GM18505 (cell line): ENCODE results near the gene EXOC2.

ENCODE experiments used
- ATAC-seq: cut with Tn5 transposase; IDR thresholded peaks from one replicate; pipeline ENCODE4 v1.9.1; 2021; ENCODE audit not compliant: unreplicated experiment
- POLR2A ChIP-seq: IDR thresholded peaks from 4 replicates; pipeline ENCODE4 v1.6.1; 2011; ENCODE audit warnings: borderline replicate concordance; ENCODE audit not compliant: insufficient read depth, insufficient read length; ENCODE audit errors: extremely low read depth

The EXOC2 gene

DNA sequence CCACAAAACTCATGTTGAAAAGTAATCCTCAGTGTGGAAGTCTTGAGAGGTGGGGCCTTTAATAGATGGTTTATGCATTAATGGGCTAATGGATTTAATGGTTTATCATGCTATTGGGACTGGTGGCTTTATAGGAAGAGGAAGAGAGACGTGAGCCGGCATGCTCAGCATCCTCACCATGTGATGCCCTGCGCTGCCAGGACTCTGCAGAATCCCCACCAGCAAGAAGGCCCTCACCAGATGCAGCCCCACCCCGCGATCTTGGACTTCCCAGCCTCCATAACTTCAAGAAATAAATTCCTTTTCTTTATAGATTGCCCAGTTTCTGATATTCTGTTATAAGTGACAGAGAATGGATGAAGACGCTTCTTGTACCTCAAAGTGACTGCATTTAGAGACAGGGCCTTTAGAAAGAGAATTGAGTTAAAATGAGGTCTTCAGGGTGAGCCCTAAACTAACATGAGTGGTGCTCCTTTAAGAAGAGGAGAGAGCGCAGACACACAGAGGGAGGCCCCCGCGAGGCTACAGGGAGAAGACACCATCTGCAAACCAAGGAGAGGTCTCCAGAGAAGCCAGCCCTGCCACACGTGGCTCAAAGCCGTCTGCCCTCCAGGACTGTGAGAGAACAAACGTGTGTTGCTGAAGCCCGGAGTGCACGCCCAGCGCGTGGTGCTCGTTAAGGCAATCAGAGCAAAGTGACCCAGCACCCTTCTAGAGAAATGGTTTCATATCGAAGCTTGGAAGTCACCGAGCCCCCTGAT is 244.5 kb downstream of the EXOC2 start:
- no peak for TF ChIP-seq POLR2A
- ATAC-seq = no peak

DNA sequence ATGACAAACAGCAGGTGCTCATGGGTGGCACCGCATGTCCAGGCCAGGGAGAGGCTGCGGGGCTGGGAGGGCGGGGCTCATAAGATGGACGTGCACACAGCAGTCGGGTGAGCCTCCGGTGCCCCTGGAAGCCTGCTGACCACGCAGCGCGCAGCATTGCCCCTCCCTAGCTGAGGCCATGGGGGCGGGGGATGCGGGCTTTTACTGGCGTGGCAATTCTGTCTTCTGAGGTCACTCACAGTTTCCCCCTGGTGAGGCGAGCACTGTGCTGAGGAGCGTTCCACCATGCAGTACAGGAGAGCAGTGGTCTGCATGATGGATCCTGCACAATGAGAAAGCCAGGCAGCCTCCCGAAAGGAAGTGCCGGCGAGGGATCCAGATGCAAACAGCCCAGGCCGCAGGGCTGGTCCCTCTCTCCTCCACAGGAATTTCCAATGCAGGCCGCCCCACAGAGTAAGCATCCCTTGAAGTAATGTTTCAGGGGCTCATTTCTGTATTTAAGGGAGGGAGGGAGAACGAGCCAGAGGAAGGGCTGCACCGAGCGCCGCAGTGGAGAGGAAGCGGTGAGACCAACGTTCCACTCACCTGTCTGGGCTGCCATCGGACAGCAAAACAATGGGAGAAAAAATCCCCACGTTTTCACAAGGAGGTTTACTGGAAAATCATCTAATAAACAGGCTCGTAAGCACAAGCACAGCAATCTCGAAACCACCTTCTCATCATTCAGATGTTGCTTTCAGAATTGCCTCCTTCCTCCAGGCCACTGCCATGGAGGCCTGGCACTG is 245.4 kb downstream of the EXOC2 start:
- no peak for TF ChIP-seq POLR2A
- ATAC-seq = no peak

DNA sequence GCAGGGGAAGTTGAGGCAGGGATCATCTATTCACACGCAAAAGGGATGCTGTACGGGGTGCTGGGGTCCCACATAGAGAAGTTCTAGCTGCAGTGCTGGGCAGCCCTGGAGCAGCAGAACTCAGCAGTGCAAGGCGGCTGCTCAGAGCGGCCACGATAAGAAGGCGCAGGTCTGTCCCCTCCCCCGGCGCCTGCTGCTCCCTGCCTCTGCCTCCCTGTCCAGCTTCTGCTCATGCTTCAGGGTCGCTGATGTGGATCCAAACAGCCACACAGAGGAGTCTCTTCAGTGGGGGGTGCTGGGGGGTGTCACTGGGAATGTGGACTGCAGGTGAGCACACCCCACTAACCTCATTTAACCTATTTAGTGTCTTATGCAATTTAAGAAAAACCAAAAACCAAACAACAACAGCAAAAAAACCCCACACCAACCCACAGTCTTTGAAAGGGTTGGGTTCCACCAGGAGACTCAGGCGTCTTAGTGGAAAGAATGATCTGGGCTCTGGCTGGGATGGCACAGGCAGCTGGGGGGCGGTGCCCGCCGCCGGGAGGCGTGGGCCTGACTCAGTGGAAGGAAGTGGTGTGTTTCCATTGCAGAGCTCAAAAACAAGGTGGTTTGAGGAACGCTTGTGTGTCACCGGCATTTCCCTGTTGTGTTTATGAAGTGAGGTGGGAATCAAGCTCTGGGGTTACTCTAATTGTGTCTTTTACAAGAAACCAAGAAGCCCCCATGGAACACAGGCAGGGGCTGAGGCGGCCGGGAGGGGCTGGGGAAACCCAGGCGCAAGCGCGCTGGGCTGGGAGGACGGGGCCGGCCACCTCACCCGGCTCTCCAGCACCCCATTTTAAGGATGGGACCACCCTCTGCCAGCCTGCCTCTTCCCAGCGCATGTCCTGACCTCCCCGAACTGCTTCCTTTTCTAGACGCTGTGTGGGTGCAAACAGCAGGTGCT is 246.2 kb downstream of the EXOC2 start:
- no peak for TF ChIP-seq POLR2A
- ATAC-seq = no peak

DNA sequence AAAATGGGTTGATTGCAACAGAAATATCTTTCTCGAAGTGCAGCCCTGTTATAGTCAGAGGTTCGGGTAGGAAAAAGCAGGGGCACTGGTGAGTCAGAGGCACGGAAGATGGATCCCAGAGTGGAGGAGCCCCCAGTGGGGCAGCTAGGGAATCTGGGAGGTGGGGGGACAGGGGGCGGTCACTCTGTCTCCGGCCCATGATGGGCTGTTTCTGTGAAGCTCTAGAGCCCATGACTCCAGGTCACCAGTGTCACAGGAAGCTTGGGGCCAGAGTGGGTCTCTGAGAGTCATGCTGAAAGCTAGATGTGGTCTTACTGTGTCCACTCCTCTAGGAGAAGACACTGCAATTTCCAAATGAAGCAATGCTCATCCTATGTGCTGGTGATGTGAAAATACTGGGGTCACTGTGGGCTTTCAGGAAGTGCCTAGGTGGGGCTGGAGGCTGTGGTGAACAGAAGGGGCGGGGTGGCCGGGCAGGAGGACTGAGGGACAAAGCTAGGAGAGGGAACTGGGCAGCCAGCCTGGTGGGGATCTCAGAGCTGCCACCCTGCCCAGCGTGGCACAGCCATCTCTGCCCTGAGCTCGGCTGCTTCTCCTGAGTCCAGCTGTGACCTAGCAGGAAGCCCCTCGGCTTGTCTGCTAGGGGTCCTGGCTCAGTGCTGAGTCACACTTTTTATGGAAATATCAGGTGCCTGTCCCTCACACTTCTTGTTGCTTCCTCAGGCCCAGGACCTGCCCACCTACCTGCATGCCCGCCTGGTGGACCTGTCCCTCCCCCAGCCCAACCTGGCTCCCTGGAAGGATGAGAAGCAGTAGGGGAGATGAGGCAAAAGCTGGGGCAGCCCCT is 247.1 kb downstream of the EXOC2 start:
- ATAC-seq = no peak
- TF ChIP-seq POLR2A = no peak

DNA sequence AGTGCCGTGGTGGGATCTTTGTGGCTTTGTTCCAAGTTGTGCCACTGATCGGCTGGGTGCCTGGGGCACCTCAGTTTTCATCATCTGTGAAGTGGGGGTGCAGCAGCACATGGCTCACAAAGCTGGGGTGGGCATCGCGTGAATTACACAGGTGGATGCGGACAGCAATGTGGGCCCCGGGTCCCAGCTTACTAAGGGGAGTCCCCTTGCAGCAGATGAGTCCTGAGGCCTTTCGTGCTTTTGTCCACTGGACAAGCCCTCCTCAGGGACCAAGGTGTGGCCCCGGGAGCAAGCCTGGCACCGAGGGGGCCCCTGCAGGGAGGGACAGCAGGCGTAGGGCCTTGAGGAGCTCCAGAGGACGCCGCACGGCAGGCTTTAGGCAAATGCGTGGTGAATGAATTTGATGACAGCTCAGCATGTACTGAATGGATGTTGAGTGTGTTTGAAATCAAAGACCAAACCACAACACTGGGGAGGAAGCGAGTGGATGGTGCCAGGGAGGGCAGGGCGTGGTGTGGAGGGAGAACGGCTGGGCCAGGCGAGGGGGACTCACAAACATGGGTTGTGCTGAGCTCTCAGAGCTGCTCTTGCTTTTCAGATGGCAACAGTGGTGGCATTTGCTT is 248.2 kb downstream of the EXOC2 start:
- no peak for ATAC-seq
- no peak for TF ChIP-seq POLR2A

DNA sequence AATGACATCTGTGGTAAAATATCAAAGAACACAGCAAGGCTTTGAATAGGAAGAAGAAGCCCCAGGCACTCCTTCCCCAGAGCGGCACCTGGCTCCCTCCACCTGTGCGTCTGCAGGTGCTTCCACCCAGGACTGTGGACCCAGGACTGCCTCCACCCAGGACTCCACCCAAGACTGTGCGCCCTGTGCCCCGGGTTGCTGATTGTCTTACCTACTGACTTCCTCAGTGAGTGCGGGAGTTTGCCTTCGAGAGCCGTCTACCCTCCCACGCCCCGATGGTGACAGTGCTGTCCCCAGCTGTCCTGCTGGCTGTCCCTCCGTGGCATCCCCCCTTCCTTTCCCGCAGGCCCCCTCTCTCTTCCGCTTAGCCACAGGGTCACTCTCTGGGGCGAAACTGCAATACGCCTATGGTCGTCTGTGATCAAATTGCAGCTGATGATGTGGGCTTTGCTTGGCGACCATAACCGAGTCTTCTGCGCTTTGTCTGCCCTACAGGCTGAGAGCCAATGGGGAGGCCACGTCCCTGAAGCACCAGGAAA is 249.2 kb downstream of the EXOC2 start:
- no peak for ATAC-seq
- TF ChIP-seq POLR2A = no peak

DNA sequence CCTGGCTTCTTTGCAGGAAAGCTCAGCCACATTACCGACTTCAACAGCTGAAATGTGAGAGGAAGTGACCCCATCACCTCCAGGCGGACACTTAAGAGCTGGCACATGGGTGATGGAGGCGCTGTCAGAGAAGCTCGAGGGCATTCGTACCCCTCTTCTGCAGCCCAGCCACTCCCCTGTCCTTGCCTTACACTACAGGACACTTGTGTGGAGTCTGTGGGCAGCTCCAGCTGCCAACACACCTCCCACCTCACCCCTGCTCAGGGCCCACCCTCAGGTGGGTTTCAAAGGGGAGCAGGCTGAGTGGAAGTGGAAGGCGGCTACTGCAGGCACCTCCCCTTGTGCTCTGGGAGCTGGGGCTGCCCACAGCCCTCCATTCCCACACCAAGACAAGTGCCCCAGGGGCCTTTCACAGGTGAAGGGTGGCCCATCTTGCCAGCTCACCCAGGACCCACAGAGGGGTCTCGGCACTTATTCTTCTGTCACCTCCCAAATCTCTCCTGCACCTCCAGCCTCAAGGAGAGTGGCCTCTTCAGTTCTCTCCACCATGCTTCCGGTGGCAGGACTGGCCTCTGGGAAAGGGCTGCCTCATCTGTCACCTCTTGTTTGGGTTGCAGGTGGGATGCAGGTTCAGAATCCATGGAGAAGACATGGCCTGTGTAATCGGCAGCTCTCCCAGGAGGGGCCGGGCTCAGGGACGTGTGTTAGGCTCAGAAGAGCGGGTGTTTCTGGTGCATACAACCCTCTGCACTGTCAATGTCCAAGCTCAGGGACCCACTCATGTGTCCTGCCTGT is 251.6 kb downstream of the EXOC2 start:
- no peak for TF ChIP-seq POLR2A
- ATAC-seq = no peak

DNA sequence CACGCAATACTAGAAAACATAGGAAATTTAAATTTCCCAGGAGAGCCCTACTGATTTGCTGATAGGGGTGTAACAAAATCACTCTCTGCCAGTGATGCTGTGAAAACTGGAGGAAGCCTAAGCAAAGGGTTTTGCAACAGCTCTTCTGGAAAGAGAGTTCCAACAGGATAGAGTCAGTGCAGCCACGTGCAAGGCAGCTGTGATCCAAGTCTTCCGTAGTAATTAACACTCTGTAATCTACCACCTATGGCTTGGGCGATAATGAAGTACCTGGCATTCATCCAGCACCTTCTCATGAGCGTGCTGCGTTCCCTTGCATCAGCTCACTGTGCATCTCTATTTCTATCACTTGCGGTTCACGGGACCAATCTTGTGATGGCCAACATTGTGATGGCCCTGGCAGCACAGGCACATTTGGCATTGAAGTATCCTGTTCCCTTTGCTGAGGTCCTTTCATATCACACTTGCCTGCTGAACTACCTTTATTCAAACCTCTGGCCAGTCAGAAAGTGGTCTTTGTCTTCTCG is 253.2 kb downstream of the EXOC2 start:
- no peak for TF ChIP-seq POLR2A
- no peak for ATAC-seq

DNA sequence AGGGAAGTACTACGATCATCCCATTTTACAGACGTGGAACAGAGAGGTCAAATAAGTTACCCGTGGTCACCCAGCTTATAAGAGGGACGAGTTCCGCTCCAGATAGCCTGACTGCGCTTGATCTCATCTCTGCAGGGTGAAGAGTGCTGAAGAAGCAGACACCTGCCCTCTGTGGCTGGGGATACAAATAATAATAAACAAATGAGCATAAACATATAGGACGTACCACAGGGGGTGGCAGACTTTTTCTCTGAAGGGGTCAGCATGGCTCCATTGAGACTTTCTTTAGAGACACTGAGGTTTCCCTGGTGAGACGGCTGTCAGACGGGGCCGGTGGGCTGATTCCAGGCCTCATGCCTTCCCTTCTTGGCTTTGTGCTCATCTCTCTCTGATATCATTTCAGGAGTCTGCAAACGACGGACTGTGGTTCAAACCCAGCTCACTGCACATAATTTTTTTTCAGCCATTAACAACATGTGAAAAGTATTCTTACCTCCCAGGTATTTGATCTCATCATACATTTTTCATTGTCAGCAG is 254.2 kb downstream of the EXOC2 start:
- no peak for ATAC-seq

DNA sequence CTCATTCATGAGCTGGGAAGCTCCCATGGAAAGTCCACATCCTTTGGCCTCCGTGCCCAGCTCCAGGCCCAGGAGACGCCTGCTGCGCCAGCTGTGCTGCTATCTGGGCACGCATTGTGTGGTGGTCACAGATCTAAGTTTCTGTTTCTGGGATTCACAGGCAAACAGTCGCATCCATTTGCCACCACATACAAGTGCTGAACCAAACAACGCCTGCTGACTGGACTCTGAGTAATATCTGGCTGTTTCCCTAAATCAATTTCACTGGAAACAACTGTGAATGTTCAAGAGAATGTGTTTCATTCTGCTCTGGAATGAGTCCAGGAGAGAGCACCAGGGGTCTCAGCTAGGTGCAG is 255.9 kb downstream of the EXOC2 start:
- ATAC-seq = no peak

More for the DNA sequence above, 254.2 kb downstream of the EXOC2 start:
- no peak for TF ChIP-seq POLR2A

More for the DNA sequence above, 255.9 kb downstream of the EXOC2 start:
- TF ChIP-seq POLR2A = no peak
